Measurements from ENCODE around the gene ATF7.

DNA sequence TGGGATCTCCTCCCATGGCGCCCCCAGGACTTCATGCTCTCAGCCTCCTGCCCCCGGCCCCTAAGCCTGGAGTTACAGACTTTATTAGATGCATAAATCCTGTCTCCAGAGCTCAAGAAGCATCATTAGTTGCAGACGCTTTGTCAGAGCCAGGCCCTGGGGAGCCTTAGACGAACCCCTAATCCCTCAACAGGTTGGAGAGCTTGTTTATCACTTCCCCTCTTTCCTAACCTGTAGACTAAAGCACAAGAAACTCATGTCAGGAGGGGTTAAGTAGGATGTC, 118.6 kb downstream of the ATF7 start:
- TF ChIP-seq EZH2 (IDR thresholded peaks at IDR 0.05; ENCODE audit: borderline replicate concordance, low read depth, low read length, poor library complexity, severe bottlenecking) = no peak
- TF ChIP-seq, protein P1, sequence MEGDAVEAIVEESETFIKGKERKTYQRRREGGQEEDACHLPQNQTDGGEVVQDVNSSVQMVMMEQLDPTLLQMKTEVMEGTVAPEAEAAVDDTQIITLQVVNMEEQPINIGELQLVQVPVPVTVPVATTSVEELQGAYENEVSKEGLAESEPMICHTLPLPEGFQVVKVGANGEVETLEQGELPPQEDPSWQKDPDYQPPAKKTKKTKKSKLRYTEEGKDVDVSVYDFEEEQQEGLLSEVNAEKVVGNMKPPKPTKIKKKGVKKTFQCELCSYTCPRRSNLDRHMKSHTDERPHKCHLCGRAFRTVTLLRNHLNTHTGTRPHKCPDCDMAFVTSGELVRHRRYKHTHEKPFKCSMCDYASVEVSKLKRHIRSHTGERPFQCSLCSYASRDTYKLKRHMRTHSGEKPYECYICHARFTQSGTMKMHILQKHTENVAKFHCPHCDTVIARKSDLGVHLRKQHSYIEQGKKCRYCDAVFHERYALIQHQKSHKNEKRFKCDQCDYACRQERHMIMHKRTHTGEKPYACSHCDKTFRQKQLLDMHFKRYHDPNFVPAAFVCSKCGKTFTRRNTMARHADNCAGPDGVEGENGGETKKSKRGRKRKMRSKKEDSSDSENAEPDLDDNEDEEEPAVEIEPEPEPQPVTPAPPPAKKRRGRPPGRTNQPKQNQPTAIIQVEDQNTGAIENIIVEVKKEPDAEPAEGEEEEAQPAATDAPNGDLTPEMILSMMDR (conservative IDR thresholded peaks at IDR 0.05; ENCODE audit: low read depth, low read length) = no peak
